GM18511 (cell line): ENCODE data around the gene CD2.

Experiments used
- ATAC-seq: cut with Tn5 transposase; IDR thresholded peaks from one replicate; pipeline ENCODE4 v1.9.1; 2021; ENCODE audit warnings: mild to moderate bottlenecking, moderate library complexity; ENCODE audit not compliant: unreplicated experiment

Gene CD2

GRCh38 chr1:116754198-116754977 is at the start of gene CD2:
TSS of gene CD2 (plus strand) at chr1:116754430. CDS start at chr1:116754493, 63 bp downstream.
- ATAC-seq = no peak

- ATAC-seq = no peak
Measured at GRCh38 chr1:116706123-116706522, 48.1 kb upstream of the CD2 start.

GRCh38 chr1:116706841-116707240 is 47.4 kb upstream of the CD2 start:
- ATAC-seq = no peak

- no peak for ATAC-seq
Measured at GRCh38 chr1:116708255-116708900, 45.9 kb upstream of the CD2 start.

- ATAC-seq = no peak
Measured at GRCh38 chr1:116709666-116710167, 44.5 kb upstream of the CD2 start.

- ATAC-seq = no peak
Measured at GRCh38 chr1:116710420-116711262, 43.6 kb upstream of the CD2 start.

- no peak for ATAC-seq
Measured at GRCh38 chr1:116711263-116711840, 42.9 kb upstream of the CD2 start.

- no peak for ATAC-seq
Measured at GRCh38 chr1:116712510-116712909, 41.7 kb upstream of the CD2 start.

- no peak for ATAC-seq
Measured at GRCh38 chr1:116713474-116713873, 40.8 kb upstream of the CD2 start.

GRCh38 chr1:116716391-116716790 is 37.8 kb upstream of the CD2 start:
- ATAC-seq = no peak

GRCh38 chr1:116717318-116717717 is 36.9 kb upstream of the CD2 start:
- ATAC-seq = no peak

- no peak for ATAC-seq
Measured at GRCh38 chr1:116720364-116721038, 33.7 kb upstream of the CD2 start.

GRCh38 chr1:116721039-116721405 is 33.2 kb upstream of the CD2 start:
- ATAC-seq = no peak

- no peak for ATAC-seq
Measured at GRCh38 chr1:116721451-116722007, 32.7 kb upstream of the CD2 start.

- no peak for ATAC-seq
Measured at GRCh38 chr1:116722016-116722838, 32.0 kb upstream of the CD2 start.

- ATAC-seq = no peak
Measured at GRCh38 chr1:116724765-116725375, 29.4 kb upstream of the CD2 start.

- no peak for ATAC-seq
Measured at GRCh38 chr1:116725798-116726197, 28.4 kb upstream of the CD2 start.

- ATAC-seq = no peak
Measured at GRCh38 chr1:116726872-116727820, 27.1 kb upstream of the CD2 start.
